Measurements from ENCODE around the gene RAPGEF1.

GRCh38 chr9:131629226-131629500, 110.7 kb downstream of the RAPGEF1 start:
- TF ChIP-seq, protein P1, sequence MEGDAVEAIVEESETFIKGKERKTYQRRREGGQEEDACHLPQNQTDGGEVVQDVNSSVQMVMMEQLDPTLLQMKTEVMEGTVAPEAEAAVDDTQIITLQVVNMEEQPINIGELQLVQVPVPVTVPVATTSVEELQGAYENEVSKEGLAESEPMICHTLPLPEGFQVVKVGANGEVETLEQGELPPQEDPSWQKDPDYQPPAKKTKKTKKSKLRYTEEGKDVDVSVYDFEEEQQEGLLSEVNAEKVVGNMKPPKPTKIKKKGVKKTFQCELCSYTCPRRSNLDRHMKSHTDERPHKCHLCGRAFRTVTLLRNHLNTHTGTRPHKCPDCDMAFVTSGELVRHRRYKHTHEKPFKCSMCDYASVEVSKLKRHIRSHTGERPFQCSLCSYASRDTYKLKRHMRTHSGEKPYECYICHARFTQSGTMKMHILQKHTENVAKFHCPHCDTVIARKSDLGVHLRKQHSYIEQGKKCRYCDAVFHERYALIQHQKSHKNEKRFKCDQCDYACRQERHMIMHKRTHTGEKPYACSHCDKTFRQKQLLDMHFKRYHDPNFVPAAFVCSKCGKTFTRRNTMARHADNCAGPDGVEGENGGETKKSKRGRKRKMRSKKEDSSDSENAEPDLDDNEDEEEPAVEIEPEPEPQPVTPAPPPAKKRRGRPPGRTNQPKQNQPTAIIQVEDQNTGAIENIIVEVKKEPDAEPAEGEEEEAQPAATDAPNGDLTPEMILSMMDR (IDR thresholded peaks at IDR 0.05): no peak
- no peak for TF ChIP-seq POLR2A (IDR thresholded peaks at IDR 0.05)
- TF ChIP-seq EP300 (IDR thresholded peaks at IDR 0.05): no peak
- no peak for TF ChIP-seq POLR2AphosphoS5 (IDR thresholded peaks at IDR 0.05)
